Vagina (tissue), 2 donors: ENCODE results near the gene ARMC8. TPM values are rescaled to one million over a fixed set of nuclear protein-coding genes. Genes with fewer than 3 reads are reported as not detected.

Experiments used
- DNase-seq, 2 donors: peaks; one replicate each; pipeline ENCODE4 v3.0.0-alpha.2; 2017; ENCODE audit errors: extremely low spot score in 2 of 2
- H3K27ac ChIP-seq: fragments of 200-600 bp; sonication (generic); one replicate; pipeline ENCODE4 v1.5.1; 2019
- H3K27me3 ChIP-seq: fragments of 200-600 bp; sonication (generic); one replicate; pipeline ENCODE4 v1.5.1; 2019
- H3K36me3 ChIP-seq, 2 donors: fragments of 200-600 bp; sonication (generic); one replicate each; pipeline ENCODE4 v1.5.1; 2017 to 2019
- H3K4me1 ChIP-seq: fragments of 200-600 bp; sonication (generic); one replicate; pipeline ENCODE4 v1.5.1; 2019
- H3K4me3 ChIP-seq, 2 donors: fragments of 200-600 bp; sonication (generic); 1 replicate in 1 of 2; 2 replicates in 1 of 2; pipeline ENCODE4 v1.5.1; 2016 to 2019
- H3K9me3 ChIP-seq: fragments of 200-600 bp; sonication (generic); one replicate; pipeline ENCODE4 v1.5.1; 2019
- POLR2A ChIP-seq, 2 donors: fragments of 450-650 bp; IDR thresholded peaks; one replicate each; pipeline ENCODE4 v1.6.1; 2017; ENCODE audit warnings: antibody characterized with exemption in 2 of 2, mild to moderate bottlenecking in 2 of 2, moderate library complexity in 2 of 2
- POLR2AphosphoS5 ChIP-seq, 2 donors: sonication (generic); formaldehyde crosslinking; IDR thresholded peaks; one replicate each; pipeline ENCODE4 v1.9.0; 2017; ENCODE audit warnings: antibody characterized with exemption in 2 of 2, mild to moderate bottlenecking in 2 of 2, low read depth in 1 of 2; ENCODE audit not compliant: insufficient read depth in 1 of 2
- intact Hi-C: fragments of 100-400 bp; cut with DNase I; formaldehyde crosslinking; loops from one replicate; pipeline ENCODE4 v1.15.1; 2023
- total RNA-seq: library from RNA; depleted of rRNA; stranded (reverse); fragments of >200 nt; gene quantifications from one replicate; pipeline ENCODE4 v1.2.3, GENCODE V29; 2016
- TF ChIP-seq, protein P1 (sequence below), 3 experiments: fragments of 450-650 bp in 2 of 3; fragments of 200-600 bp in 1 of 3; sonication (generic) in 1 of 3; IDR thresholded peaks; one replicate each; pipeline ENCODE4 v1.5.1; 2017 to 2019; ENCODE audit warnings: antibody characterized with exemption in 3 of 3, mild to moderate bottlenecking in 2 of 3, moderate library complexity in 2 of 3

The ARMC8 gene
- total RNA-seq, 1 donor from 2014 or later: 55.0 TPM

DNA sequence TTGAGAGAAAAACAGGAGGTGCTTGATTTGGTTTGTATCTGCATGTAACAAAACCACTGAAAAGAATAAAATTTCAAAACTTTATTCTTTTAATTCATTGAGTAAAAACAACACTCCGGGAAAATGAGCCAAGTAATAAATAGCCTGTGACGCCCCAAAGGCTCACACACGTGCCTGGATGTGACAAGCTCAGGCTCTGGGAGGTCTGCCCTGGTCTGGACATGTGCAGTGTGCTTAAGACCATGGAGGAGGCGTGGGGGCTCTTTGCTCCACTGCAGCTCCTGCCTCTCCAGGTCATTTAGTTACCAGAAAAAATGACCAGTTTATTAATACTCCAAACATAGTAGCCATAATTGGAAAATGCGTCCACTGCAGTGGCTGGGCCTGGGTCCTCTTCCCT, 151.1 kb downstream of the ARMC8 start:
- no peaks in the 10 kb centered on the region for H3K9me3 ChIP-seq
- no peak overlapping the region for H3K4me3 ChIP-seq
- no peak for DNase-seq
- intact Hi-C loops: no loop called here
- no peak overlapping the region for H3K27ac ChIP-seq
- no peaks in the 10 kb centered on the region for H3K36me3 ChIP-seq
- no peaks in the 10 kb centered on the region for H3K27me3 ChIP-seq
- no peaks in the 10 kb centered on the region for H3K4me1 ChIP-seq
- TF ChIP-seq POLR2AphosphoS5 (IDR thresholded peaks at IDR 0.05; ENCODE audit: insufficient read depth in 1 of 2, low read depth in 1 of 2): no peak
- TF ChIP-seq POLR2A (IDR thresholded peaks at IDR 0.05): no peak
- TF ChIP-seq, protein P1, sequence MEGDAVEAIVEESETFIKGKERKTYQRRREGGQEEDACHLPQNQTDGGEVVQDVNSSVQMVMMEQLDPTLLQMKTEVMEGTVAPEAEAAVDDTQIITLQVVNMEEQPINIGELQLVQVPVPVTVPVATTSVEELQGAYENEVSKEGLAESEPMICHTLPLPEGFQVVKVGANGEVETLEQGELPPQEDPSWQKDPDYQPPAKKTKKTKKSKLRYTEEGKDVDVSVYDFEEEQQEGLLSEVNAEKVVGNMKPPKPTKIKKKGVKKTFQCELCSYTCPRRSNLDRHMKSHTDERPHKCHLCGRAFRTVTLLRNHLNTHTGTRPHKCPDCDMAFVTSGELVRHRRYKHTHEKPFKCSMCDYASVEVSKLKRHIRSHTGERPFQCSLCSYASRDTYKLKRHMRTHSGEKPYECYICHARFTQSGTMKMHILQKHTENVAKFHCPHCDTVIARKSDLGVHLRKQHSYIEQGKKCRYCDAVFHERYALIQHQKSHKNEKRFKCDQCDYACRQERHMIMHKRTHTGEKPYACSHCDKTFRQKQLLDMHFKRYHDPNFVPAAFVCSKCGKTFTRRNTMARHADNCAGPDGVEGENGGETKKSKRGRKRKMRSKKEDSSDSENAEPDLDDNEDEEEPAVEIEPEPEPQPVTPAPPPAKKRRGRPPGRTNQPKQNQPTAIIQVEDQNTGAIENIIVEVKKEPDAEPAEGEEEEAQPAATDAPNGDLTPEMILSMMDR (IDR thresholded peaks at IDR 0.05): no peak

GRCh38 chr3:138338811-138339210, 151.7 kb downstream of the ARMC8 start:
- H3K9me3 ChIP-seq: no peaks in the 10 kb centered on the region
- no peak for DNase-seq
- no peaks in the 10 kb centered on the region for H3K27me3 ChIP-seq
- intact Hi-C loops: no loop called here
- TF ChIP-seq, protein P1 (IDR thresholded peaks at IDR 0.05): no peak
- TF ChIP-seq POLR2AphosphoS5 (IDR thresholded peaks at IDR 0.05; ENCODE audit: insufficient read depth in 1 of 2, low read depth in 1 of 2): no peak
- TF ChIP-seq POLR2A (IDR thresholded peaks at IDR 0.05): no peak
- no peak overlapping the region for H3K27ac ChIP-seq
- no peaks in the 10 kb centered on the region for H3K36me3 ChIP-seq
- no peaks in the 10 kb centered on the region for H3K4me1 ChIP-seq
- H3K4me3 ChIP-seq: no peak overlapping the region

GRCh38 chr3:138340511-138340910, 153.4 kb downstream of the ARMC8 start:
- Histone ChIP-seq H3K9me3 (no peaks in the 10 kb centered on the region), H3K4me1 (no peaks in the 10 kb centered on the region), H3K36me3 (no peaks in the 10 kb centered on the region), H3K4me3 (no peak overlapping the region), H3K27me3 (no peaks in the 10 kb centered on the region), H3K27ac (no peak overlapping the region)
- DNase-seq: no peak
- TF ChIP-seq POLR2A (IDR thresholded peaks at IDR 0.05) (no peak), POLR2AphosphoS5 (IDR thresholded peaks at IDR 0.05; ENCODE audit: insufficient read depth in 1 of 2, low read depth in 1 of 2) (no peak)
- TF ChIP-seq, protein P1 (IDR thresholded peaks at IDR 0.05): no peak
- intact Hi-C loops: no loop called here

DNA sequence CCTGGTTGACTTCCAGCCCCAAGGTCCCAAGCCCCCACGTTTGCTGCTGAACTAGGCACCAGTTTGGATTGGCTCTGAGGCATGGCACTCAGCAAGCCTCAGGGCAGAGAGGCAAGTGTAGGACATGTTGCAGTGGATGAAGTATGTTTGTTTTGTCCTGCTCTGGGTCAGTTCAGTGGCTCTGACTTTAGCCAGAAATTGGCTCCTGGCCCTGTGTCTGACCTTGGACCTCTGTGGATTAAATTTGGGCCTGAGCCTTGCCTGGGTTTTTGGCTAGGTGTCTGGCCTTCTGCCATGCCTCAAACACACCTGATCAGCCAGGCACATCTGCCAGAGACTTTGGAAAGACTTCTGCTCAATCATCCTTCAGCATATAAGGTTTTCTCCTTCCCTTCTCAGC, 157.7 kb downstream of the ARMC8 start:
- DNase-seq: no peak
- no peak for TF ChIP-seq POLR2A (IDR thresholded peaks at IDR 0.05)
- intact Hi-C loops: loop anchor here (5.0 kb wide), 1 partner anchor 43 kb away; no protein-coding TSS in a partner anchor
- Histone ChIP-seq H3K27me3 (no peaks in the 10 kb centered on the region), H3K9me3 (no peaks in the 10 kb centered on the region), H3K4me1 (peaks cover 10% of the 10 kb centered on the region), H3K4me3 (no peak overlapping the region), H3K36me3 (no peaks in the 10 kb centered on the region), H3K27ac (no peak overlapping the region)

Other genes starting within 250 kb of the ARMC8 start
- gene CLDN18, start 177.1 kb upstream of the ARMC8 start, total RNA-seq: not detected
- 27.5 TPM for gene DZIP1L, start 71.7 kb upstream of the ARMC8 start, total RNA-seq
- not detected for gene A4GNT, start 54.9 kb upstream of the ARMC8 start, total RNA-seq
- 8.6 TPM for gene DBR1, start 12.4 kb upstream of the ARMC8 start, total RNA-seq
- not detected for gene NME9, start 142.6 kb downstream of the ARMC8 start, total RNA-seq
- gene MRAS, start 161.3 kb downstream of the ARMC8 start, total RNA-seq: 26.8 TPM
- gene ESYT3, start 247.3 kb downstream of the ARMC8 start, total RNA-seq: 2.0 TPM